DMS53 (cell line): ENCODE data around the gene HOXC11.

ENCODE experiments used
- DNase-seq: peaks from one replicate; lab custom pipeline; 2025; lab: John Stamatoyannopoulos, UW

Gene HOXC11

DNA sequence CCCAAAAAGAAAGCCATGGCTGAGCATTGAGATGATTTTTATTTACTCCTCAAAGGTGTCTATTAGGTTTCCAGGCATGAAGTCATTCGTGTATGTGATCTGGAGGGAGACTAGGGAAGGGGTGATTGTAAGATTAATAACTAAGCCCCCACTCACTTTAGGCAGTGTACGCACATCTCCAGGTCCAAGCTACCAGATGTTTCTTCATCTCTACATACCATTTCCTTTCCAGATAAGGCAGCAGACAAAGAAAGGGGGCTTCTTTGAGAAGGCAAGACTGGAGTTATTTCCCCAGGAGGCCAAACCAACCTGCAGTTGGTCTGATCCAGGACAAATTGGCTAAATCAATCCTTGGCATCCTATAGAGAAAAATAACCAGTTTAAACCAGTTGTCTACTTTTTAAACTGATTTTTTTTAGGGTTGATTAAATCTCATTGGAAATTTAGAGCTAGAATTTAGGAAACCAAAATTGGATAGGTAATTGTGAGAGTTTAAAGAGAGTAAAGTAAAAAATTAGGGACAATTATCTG lies 30.4 kb upstream of the HOXC11 start:
- DNase-seq = no peak

DNA sequence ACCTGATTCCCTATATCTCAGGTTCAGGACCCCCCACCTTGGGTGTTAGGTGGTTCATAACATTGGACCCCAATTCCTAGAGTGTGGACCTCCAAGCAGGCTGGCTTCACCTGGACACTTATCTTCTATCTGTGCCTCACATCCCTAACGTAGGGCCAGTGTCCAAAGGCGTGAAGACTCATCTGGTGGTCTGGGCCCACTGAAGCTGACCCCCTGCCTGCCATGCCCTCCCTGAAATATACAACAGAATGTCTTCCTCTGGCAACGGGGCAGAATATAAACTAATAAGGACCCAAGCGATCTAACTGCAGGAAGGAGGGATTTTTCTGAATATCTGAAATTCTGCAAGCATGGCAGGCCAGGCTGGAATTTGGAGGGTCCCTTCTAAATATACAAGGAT lies 28.7 kb upstream of the HOXC11 start:
- no peak for DNase-seq

DNA sequence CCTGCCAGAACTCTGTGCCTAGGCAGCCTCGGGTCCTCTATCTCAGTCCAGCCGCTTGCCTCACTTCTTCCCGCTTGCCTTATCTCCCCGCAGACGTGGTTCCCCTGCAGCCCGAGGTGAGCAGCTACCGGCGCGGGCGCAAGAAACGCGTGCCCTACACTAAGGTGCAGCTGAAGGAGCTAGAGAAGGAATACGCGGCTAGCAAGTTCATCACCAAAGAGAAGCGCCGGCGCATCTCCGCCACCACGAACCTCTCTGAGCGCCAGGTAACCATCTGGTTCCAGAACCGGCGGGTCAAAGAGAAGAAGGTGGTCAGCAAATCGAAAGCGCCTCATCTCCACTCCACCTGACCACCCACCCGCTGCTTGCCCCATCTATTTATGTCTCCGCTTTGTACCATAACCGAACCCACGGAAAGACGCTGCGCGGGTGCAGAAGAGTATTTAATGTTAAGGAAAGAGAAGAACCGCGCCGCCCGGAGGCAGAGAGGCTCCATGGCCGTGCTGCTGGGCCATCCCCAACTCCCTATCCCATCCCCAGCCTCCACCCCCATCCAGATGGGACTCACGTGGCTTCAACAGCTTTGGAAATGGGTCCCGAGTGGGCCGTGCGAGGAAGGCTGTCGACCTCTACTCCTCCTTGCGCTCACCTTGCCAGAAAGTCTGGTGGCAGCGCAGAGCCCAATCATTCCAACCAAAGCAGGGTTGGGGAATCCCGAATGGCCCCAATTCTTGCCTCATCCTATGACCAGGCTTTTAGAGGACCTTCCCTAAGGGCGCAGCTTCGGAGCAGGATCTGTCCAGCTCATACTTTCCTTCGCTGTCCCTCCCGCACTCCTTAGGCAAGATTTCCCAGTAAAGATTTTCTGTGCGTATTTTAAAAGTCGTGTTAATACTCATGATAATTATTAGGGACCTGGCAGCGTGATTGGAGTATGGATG lies 27.7 kb upstream of the HOXC11 start:
- DNase-seq = no peak

- DNase-seq = no peak
These were observed 25.2 kb upstream of the HOXC11 start for GRCh38 chr12:53947743-53948142.

- DNase-seq = no peak
These were observed 24.0 kb upstream of the HOXC11 start for GRCh38 chr12:53948650-53949593.

- DNase-seq = peak; percentile 12
These were observed 23.1 kb upstream of the HOXC11 start for GRCh38 chr12:53949631-53950436.

DNA sequence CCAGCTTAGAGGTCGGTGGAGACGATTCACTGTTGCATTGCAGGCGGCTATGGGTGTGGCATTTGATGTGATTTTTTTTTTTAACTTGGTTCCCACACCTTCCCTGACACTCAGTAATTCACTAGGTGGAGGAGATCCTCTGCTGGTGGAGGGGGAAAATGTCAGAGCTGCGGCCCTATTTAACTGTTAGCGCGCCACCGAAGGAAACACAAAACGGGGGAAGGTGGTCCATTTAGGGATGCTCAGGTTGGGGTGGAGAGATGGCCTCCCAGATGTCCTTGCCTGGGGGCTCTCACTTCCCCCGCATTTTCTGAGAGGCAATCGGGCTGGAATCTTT lies 22.5 kb upstream of the HOXC11 start:
- no peak for DNase-seq

- DNase-seq = no peak
These were observed 21.9 kb upstream of the HOXC11 start for GRCh38 chr12:53950789-53951576.

DNA sequence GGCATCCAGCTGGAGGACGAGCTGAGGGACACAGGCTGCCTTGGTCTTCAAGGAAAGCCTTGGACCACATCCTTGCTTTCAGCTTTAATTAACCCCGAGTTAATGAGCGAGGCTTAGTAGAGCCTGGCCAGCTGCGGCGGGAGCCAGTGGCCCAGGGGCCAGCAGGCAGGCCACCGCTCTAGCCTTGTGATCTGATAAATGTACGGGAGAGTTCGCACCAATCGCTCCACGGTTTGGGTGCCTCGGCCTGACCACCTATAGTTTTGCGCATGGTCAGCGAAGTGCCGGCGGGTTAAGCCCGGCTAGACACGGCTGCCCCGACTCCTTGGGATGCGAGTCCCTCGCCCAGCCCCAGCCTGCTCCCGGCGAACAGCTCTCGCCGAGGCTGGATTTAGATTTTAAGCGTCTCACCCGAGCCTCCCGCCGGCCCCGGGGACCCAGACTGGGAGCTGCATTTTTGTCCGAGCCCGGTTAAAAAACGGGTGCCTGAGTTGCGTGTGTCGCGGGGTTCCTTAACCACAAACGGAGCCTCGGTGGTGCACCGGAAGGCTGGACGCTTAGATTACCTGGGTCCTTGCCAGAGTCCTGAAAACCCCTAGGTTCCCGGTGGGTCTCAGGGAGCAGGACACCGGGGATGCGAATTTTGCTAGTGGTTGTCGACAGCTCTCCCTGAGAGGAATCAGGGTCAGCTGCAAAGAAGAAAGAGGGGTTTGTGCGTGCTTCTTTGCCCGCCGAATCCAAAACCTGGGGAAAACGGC lies 21.2 kb upstream of the HOXC11 start:
- no peak for DNase-seq

- no peak for DNase-seq
These were observed 20.6 kb upstream of the HOXC11 start for GRCh38 chr12:53952335-53952694.

- DNase-seq = no peak
These were observed 19.8 kb upstream of the HOXC11 start for GRCh38 chr12:53952871-53953734.

GRCh38 chr12:53953831-53954693 lies 18.9 kb upstream of the HOXC11 start:
- no peak for DNase-seq

DNA sequence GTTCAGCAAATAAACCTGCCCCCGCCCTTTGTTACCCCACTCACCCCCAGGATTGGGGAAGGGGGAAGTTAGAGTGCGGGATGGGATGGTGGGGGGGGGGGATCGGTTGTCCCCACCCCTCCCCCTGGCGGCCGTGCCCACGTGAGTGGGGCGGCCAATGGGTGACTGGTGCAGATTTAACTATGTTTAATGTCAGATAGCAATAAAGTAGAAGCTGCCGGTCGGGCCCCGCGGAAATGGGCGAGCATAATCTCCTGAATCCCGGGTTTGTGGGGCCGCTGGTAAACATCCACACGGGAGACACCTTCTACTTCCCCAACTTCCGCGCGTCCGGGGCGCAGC lies 18.3 kb upstream of the HOXC11 start, which contains the start of gene HOXC12:
Gene HOXC12, plus strand, starts transcription at position 210 of the 342 bp plus-strand sequence. Its CDS starts 27 bp downstream, at position 237.
- DNase-seq = no peak

DNA sequence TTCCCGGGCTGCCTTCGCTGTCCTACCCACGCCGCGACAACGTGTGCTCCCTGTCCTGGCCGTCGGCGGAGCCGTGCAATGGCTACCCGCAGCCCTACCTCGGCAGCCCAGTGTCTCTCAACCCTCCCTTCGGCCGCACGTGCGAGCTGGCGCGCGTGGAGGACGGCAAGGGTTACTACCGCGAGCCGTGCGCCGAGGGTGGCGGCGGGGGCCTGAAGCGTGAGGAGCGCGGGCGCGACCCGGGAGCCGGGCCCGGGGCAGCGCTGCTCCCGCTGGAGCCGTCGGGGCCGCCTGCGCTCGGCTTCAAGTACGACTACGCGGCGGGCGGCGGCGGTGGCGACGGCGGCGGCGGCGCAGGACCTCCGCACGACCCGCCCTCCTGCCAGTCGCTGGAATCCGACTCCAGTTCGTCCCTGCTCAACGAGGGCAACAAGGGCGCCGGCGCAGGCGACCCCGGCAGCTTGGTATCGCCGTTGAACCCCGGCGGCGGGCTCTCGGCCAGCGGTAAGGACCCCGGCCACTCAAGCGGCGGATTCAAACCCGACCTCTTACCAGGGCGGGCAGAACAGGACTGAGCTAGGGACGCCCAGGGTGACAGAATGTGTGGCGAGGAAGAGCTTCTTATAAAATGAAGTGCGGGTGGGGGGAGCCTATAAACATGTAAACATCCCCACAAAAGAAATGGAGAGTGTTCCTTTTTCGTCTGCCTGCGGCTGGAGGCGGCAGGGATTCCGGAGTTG lies 17.7 kb upstream of the HOXC11 start:
- DNase-seq = no peak

DNA sequence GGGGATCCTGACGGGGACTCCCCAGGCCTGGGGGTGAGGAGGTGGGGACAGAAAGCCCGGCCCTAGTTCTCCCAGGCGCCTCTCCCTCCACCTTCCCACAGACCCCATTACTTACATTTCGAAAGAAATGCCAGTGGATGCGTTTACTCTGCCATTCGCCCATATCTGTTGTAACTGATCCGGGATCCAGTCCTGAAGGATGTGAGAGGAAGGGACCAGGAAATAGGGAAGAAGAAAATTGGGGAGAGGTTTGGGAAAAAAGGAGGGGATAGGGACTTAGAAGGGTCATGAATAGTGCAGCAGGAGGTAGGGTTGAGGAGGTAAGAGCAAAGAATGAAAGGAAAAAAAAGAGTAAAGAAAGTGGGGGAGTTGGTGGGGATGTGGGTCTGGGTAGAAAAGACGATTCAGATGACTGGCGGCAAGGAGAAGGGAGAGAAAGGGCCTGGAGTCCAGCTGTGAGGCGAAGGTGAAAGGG lies 17.1 kb upstream of the HOXC11 start:
- DNase-seq = no peak

GRCh38 chr12:53956251-53956887 lies 16.6 kb upstream of the HOXC11 start:
- DNase-seq = no peak
